Cardiac septum (tissue), 1 donor: Measurements from ENCODE around the gene KRT5. TPM values are rescaled to one million over a fixed set of nuclear protein-coding genes. Genes with fewer than 3 reads are reported as not detected.
"Not testable (repeated sequence)": the region's sequence is repeated elsewhere in the genome, so short reads cannot be mapped to it uniquely, and the experiment has no call there.

ENCODE experiments used
- DNase-seq: peaks from one replicate; pipeline ENCODE4 v3.0.0-alpha.2; 2020; ENCODE audit warnings: low spot score
- intact Hi-C: fragments of 100-400 bp; cut with DNase I; formaldehyde crosslinking; loops from one replicate; pipeline ENCODE4 v1.14.0; 2022
- total RNA-seq: library from RNA; stranded (reverse); fragmentation: NEBNext Ultra II Directional; extraction: Animal tissue kit (Norgen Biotek cat#: 25700); gene quantifications from one replicate; pipeline ENCODE4 v1.2.1, GENCODE V29; 2021
- donor health status: DM: no; HTN: no; CAD: no.

The KRT5 gene
- total RNA-seq, 1 donor from 2014 or later, result not detected

DNA sequence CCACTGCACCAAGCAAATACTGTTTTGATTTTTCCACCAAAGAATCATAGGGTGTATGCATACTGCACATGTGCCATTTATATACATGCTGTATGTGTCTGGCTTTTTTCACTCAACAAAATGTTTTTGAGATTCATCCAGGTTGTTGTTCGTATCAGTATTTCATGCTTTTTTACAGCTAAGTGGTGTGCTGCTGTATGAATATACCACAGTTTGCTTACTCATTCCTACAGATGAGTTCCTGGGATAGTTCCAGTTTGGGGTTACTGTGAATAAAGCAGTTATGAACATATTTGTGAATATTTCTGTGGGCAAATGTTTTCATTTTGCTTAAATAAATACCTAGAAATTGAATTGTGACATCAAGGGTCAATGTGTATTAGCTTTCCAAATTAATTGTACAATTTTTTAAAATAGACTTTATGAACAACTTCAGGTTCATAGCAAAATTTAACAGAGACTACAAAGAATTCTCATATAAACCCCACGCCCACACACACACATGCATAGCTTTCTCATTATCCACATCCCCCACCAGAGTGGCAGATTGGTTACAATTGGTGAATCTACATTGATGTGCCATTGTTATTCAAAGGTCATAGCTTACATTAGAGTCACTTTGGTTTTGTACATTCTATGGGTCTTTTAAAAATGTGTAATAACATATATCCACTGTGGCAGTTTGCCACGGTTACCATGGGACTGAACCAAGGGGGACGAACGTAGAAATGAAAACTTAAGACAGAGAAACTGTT lies 20.2 kb downstream of the KRT5 start:
- DNase-seq, result no peak
- intact Hi-C loops, result no loop called here

GRCh38 chr12:52498946-52499345 lies 21.2 kb downstream of the KRT5 start:
- DNase-seq, result no peak
- intact Hi-C loops, result no loop called here

DNA sequence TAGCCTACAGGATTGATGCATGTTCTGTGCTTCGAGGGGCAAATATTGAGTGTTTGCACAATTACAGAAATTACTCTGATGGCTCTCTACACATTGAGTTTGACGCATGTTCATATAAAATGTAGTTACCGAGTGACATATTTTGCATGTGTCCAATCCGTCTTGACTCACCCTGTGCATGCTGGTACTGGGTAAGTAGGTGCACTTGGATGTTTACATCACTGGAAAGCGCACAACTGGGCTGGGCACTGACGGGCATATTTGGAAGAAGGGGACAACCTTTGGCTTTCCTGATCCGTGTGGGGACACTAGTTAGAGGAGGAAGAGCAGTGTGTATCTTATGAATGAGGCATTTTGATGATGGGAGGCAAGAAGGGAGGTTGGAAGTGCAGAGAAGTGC lies 22.2 kb downstream of the KRT5 start:
- intact Hi-C loops, result no loop called here
- DNase-seq, result peak; percentile 24

DNA sequence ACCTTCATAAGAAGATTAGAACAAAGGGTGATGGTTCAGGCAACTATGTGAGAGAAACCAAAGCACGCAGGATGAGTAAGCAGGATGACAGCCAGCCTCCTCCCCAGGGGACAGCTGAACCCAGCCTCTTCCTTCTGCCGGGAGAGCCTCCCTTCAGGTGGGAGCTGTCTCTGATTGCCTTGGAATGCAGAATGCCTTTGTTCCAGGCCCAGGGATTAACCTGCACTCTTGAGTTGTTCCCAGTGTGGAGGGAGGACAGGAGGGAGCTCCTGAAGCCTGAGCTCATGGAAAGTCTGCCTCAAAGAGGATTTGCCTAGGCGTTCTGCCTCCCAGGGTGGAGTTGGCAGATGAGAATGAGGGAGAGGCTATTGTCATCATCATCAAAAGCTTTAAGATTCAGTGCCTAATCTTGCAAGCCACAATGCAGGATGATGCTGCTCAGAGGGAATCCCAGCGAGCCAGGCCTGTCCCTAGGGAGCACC lies 23.6 kb downstream of the KRT5 start:
- intact Hi-C loops, result no loop called here
- no peak for DNase-seq

- DNase-seq, result no peak
- intact Hi-C loops, result no loop called here
Observed at GRCh38 chr12:52496054-52496453, 24.1 kb downstream of the KRT5 start.

GRCh38 chr12:52495389-52495788 lies 24.8 kb downstream of the KRT5 start:
- no peak for DNase-seq
- intact Hi-C loops, result no loop called here

DNA sequence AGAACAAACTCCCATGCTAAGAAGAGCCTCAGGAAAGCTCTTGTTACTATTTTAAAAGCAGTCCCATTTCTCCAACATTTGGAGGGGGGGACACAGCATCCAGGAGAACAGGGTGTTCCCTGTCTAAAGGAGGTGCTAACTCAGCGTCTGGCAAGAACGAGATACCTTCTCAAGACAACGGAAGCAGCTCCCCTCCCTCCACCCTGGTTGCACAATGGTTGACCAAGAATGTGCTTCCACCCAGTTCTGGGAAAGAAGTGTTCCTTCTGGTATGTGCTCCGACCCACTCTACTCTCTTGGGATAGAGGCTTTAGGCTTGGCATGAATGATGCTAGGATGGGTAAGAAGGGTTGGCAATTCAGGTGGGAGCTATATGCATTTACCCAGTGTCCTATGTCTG lies 25.7 kb downstream of the KRT5 start:
- intact Hi-C loops, result no loop called here
- DNase-seq, result no peak

DNA sequence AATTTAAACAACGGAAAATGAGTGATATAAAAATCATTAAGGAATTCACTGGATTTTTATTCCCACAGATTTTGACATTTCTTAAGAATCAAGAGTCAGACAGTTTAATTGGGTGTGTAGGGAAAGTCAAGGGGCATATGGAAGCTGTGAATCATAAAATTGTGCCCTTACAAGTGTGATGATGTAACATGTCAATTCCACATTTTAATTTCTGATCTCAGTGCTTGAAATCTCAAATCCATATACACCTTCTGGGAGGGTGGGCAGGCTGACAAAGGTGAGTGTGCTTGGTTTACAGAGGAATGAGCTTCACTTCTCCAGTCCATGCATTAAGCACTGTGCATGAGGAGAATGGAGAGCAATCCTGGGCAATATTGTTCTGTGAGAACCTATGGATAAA lies 26.1 kb downstream of the KRT5 start:
- DNase-seq, result no peak
- intact Hi-C loops, result no loop called here

DNA sequence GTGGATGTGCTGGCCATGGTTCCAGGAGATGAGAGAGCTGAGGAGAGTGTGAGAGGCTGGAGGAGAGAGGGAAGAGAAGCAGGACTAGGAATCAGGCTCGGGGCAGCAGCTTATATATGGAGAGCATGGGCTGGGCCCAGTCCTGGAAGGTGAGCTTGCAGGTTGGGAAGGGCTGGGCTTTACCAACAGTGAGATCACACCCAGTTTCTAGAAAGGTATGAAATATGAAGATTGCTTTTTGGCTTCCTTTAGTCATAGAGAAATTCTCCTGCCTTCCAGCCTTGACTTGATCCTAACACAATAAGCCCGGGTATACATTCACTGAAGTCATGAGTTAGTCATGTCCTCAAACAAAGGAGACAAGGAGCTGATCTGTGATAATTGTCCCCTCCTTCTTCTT lies 27.0 kb downstream of the KRT5 start, which contains the start of gene KRT6A:
Gene KRT6A (minus strand): TSS at position 86 of the 400 bp plus-strand sequence. CDS start 69 bp downstream, at position 17.
- DNase-seq, result no peak
- intact Hi-C loops, result no loop called here

DNA sequence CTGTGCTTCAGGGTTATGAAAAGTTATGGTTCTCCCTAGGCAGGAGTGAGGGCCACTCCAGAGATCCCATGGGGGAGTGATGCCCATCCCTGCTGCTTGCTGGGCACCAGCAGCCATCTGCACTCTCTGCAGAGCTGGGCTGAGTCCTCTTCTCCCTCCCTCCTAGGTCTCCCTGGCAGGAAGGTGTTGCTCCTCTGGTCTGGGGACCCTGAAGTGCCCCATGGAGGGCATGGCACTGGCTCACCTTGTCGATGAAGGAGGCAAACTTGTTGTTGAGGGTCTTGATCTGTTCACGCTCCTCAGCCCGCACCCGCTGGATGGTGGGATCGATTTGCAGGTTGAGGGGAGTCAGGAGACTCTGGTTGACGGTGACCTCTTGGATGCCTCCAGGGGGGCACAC lies 27.8 kb downstream of the KRT5 start:
- intact Hi-C loops, DNase-seq: not testable (repeated sequence)

DNA sequence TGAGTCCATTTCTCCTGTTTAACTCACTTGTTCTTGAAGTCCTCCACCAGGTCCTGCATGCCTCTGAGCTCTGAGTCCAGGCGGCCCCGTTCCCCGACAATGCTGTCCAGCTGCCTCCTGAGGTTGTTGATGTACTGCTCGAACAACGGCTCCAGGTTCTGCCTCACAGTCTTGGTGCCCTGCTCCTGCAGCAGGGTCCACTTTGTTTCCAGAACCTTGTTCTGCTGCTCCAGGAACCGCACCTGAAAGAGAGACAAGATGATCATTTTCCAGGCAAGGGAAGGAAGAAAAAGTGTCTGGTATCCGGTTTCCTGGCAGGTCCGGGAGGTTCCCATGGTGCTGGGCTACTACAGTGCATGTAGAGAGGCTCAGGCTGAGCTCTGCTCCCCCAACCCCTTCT lies 28.7 kb downstream of the KRT5 start:
- intact Hi-C loops, result not testable (repeated sequence)

DNA sequence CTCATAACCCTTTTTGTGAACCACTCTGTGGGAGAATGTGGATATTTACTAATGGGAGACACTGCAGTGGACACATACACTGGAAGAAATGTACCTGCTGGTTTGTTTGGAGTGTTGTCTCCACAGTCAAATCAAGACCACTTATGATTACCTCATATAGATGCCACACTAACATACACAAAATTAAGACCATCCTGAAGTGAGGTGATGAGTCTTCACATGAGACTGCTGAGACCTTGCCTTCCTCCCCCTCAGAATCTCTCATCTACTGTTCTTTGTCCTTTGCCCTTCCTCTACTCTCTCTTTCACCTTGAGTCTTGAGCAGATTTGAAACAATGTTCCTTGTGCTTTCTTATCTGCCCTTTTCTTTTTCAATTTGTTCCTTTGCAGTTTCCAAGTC lies 31.5 kb downstream of the KRT5 start:
- DNase-seq, result no peak
- intact Hi-C loops, result no loop called here

More for the DNA sequence above, 28.7 kb downstream of the KRT5 start:
- not testable (repeated sequence) for DNase-seq

GRCh38 chr12:52487744-52488443 lies 32.3 kb downstream of the KRT5 start:
- DNase-seq, intact Hi-C loops: not testable (repeated sequence)

DNA sequence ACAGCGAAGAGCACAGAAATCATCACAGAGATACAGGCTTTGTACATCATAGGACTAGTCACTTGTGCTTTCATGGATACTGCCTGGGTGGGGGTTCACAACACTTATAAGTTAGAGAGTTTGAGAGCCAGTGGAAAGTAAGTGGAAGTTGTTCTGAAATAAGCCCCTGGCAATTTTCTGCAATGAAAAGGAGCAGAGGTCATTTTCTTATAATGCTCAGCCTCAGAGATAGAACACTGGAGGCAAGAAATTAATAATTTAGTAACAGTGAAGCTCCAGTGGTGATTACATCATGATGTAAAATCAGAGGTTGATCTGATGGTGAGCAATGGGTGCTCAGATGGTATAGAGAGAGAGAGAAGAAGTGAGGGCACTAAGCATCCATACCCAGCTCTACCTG lies 33.0 kb downstream of the KRT5 start:
- intact Hi-C loops, result no loop called here
- DNase-seq, result no peak

- intact Hi-C loops, result no loop called here
Observed at GRCh38 chr12:52486166-52487105, 33.8 kb downstream of the KRT5 start.

DNA sequence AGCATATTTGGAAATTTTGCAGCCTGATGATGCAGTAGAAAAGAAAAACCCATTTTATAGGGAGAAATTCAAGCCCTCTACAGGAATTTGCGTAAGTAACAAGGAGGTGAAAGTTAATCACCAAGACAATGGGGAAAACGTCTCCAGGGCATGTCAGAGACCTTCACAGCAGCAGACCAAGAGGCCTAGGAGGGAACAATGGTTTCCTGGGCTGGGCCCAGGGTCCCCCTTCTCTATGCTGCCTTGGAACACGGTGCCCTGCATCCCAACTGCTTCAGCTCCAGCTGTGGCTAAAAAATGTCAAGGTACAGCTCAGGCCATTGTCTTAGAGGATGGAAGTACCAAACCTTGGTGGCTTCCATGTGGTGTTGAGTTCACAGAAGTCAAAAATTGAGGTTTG lies 40.1 kb downstream of the KRT5 start:
- intact Hi-C loops, result no loop called here
- DNase-seq, result no peak

More at GRCh38 chr12:52486166-52487105, 33.8 kb downstream of the KRT5 start:
- no peak for DNase-seq

DNA sequence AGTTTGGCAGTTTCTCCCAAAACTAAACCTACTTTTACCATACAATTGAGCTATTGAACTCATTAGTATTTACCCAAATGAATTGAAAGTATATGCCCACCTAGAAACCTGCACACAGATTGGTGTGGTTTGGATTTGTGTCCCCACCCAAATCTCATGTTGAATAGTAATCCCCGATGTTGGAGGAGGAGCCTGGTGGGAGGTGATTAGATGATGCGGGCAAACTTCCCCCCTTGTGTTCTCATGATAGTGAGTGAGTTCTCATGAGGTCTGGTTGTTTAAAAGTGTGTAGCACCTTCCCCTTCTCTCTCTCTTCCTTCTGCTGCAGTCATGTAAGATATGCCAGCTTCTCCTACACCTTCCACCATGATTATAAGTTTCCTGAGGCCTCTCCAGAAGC lies 42.5 kb downstream of the KRT5 start:
- intact Hi-C loops, result no loop called here
- no peak for DNase-seq

DNA sequence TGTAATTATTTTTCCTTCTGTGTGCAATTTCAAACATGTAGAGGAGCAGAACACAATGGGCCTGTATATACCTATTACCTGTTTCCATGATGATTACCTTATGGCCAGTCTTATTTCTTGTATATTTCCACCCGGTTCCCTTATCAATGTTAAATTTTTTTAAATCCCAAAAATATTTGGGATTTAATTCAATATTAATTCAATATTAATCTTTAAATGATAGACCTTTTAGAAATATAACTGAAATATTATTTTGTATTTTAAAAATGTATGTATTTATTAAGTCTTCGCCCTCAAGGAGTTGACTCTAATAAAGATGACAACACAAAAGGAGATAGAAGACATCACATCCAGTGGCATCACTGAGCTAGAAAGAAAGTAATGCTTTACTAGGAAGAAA lies 46.0 kb downstream of the KRT5 start:
- DNase-seq, result no peak
- intact Hi-C loops, result no loop called here

GRCh38 chr12:52473768-52474167 lies 46.4 kb downstream of the KRT5 start, which contains the start of gene KRT6C:
TSS of gene KRT6C (minus strand) at chr12:52473805. CDS start at chr12:52473737, 68 bp downstream.
- DNase-seq, result no peak

DNA sequence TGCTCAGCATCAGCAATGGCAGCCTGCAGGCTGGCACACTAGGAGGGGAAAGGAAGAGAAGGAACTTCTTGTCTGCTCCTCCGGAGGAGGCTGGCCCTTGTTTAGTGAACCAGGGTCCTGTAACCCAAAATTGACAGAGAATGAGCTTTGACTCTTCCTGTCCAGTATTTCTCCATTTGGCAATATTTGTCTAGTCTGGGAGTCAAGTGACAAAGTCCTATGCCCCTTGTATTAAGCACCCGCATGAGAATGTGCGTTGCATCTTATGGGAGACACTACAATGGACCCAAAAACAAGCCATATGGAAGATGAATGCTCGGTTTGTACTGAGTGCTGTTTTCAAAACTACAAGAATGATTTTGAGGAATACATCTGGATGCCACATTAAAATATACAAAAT lies 50.3 kb downstream of the KRT5 start:
- no peak for DNase-seq
- intact Hi-C loops, result no loop called here

More at GRCh38 chr12:52473768-52474167, 46.4 kb downstream of the KRT5 start, which contains the start of gene KRT6C:
- intact Hi-C loops, result no loop called here
